Liver (tissue), 9 donors: Measurements from ENCODE around the gene CFAP45. TPM values are rescaled to one million over a fixed set of nuclear protein-coding genes. Genes with fewer than 3 reads are reported as not detected.

Experiments
- DNase-seq: peaks from one replicate; pipeline ENCODE4 v3.0.0-alpha.2; 2017; ENCODE audit warnings: low spot score
- H3K27ac ChIP-seq, 2 donors: one replicate each; pipeline ENCODE4 v1.7.0; 2013; ENCODE audit warnings: inconsistent platforms in 2 of 2, low read length in 2 of 2, control low read depth in 1 of 2, low read depth in 1 of 2, mild to moderate bottlenecking in 1 of 2
- H3K27me3 ChIP-seq, 4 donors: one replicate each; pipeline versions ENCODE4 v1.6.1 to v1.7.0; 2013; ENCODE audit warnings: low read length in 3 of 4, inconsistent platforms in 1 of 4, mild to moderate bottlenecking in 1 of 4, moderate library complexity in 1 of 4; ENCODE audit not compliant: control insufficient read depth in 4 of 4, insufficient read depth in 4 of 4
- H3K36me3 ChIP-seq, 4 donors: one replicate each; pipeline versions ENCODE4 v1.6.1 to v1.7.0; 2013; ENCODE audit warnings: low read length in 3 of 4, mild to moderate bottlenecking in 3 of 4, low read depth in 1 of 4, moderate library complexity in 1 of 4; ENCODE audit not compliant: control insufficient read depth in 4 of 4, insufficient read depth in 3 of 4
- H3K4me1 ChIP-seq, 4 donors: one replicate each; pipeline versions ENCODE4 v1.6.1 to v1.7.0; 2013; ENCODE audit warnings: low read length in 3 of 4, mild to moderate bottlenecking in 3 of 4, moderate library complexity in 1 of 4; ENCODE audit not compliant: control insufficient read depth in 4 of 4, insufficient read depth in 4 of 4
- H3K4me3 ChIP-seq, 3 donors: one replicate each; pipeline versions ENCODE4 v1.6.1 to v1.7.0; 2013; ENCODE audit warnings: low read length in 3 of 3, control low read depth in 1 of 3, low read depth in 1 of 3, mild to moderate bottlenecking in 1 of 3
- H3K9ac ChIP-seq, 2 donors: one replicate each; pipeline ENCODE4 v1.7.0; 2013; ENCODE audit warnings: low read length in 2 of 2, mild to moderate bottlenecking in 2 of 2, moderate library complexity in 2 of 2, control low read depth in 1 of 2, low read depth in 1 of 2
- H3K9me3 ChIP-seq, 4 donors: one replicate each; pipeline versions ENCODE4 v1.6.1 to v1.7.0; 2013; ENCODE audit warnings: low read length in 3 of 4; ENCODE audit not compliant: control insufficient read depth in 4 of 4
- ATF3 ChIP-seq: IDR thresholded peaks from 2 replicates; pipeline ENCODE4 v1.6.1; 2016; ENCODE audit warnings: antibody characterized with exemption
- CTCF ChIP-seq: fragments of 150-350 bp; IDR thresholded peaks from 2 replicates; pipeline ENCODE4 v1.5.1; 2017; ENCODE audit warnings: improper control_type of control experiment, low read depth, low read length; ENCODE audit not compliant: missing input control
- FOXA1 ChIP-seq: IDR thresholded peaks from 2 replicates; pipeline ENCODE4 v1.6.1; 2016; ENCODE audit warnings: antibody characterized with exemption
- FOXA2 ChIP-seq: IDR thresholded peaks from 2 replicates; pipeline ENCODE4 v1.6.1; 2016; ENCODE audit warnings: antibody characterized with exemption
- RAD21 ChIP-seq, 2 donors: IDR thresholded peaks; 2 replicates each; pipeline ENCODE4 v1.6.1; 2016; ENCODE audit warnings: antibody characterized with exemption in 2 of 2, mild to moderate bottlenecking in 2 of 2
- REST ChIP-seq: IDR thresholded peaks from 2 replicates; pipeline ENCODE4 v1.6.1; 2016; ENCODE audit warnings: antibody characterized with exemption, mild to moderate bottlenecking
- RXRA ChIP-seq, 2 donors: IDR thresholded peaks; 2 replicates each; pipeline ENCODE4 v1.6.1; 2017 to 2018; ENCODE audit warnings: antibody characterized with exemption in 2 of 2, mild to moderate bottlenecking in 1 of 2
- TAF1 ChIP-seq: conservative IDR thresholded peaks from 2 replicates; pipeline ENCODE4 v1.6.1; 2016; ENCODE audit warnings: antibody characterized with exemption, mild to moderate bottlenecking
- YY1 ChIP-seq: IDR thresholded peaks from 2 replicates; pipeline ENCODE4 v1.6.1; 2016; ENCODE audit warnings: antibody characterized with exemption, mild to moderate bottlenecking
- WGBS: extraction: QIAGEN DNeasy Blood & Tissue Kit; methylation state at CpG from one replicate; pipeline ENCODE4 v1.1.7; 2013; 5-methylcytosine and 5-hydroxymethylcytosine counted together
- polyA plus RNA-seq, 2 donors: library from polyadenylated mRNA; stranded (reverse) in 1 of 2; unstranded in 1 of 2; fragments of 200-250 nt in 1 of 2; fragments of >200 nt in 1 of 2; fragmentation: Nextera tagmentation in 1 of 2; extraction: Ambion mirVana in 1 of 2; gene quantifications; one replicate each; pipeline versions ENCODE4 v1.2.1 to v1.2.3, GENCODE V29; 2013 to 2015
- total RNA-seq, 2 donors: library from RNA; depleted of rRNA; stranded (reverse); fragments of >200 nt; gene quantifications; one replicate each; pipeline ENCODE4 v1.2.3, GENCODE V29; 2014
- donor health status: healthy.
- donor health status: healthy.
- donor health status: healthy.
- donor health status: healthy.
- donor health status: healthy.

CFAP45 gene
- total and polyA plus RNA-seq, 4 donors, result 0.03 to 0.24 TPM; not detected in 2

- H3K9ac ChIP-seq, result no peak overlapping the region
- H3K27ac ChIP-seq, result no peak overlapping the region
- TF ChIP-seq RXRA (IDR thresholded peaks at IDR 0.05) (peak in 1 of 2 donors; percentile 29), FOXA2 (no peak), RAD21 (IDR thresholded peaks at IDR 0.05) (peak in 1 of 2 donors; percentile 15)
- peaks cover 0 to 7% (median 3%) of the 10 kb centered on the region in 4 donors for H3K4me1 ChIP-seq
- no peaks in the 10 kb centered on the region for H3K36me3 ChIP-seq
- DNase-seq, result no peak
- H3K4me3 ChIP-seq, result no peak overlapping the region
- no peaks in the 10 kb centered on the region for H3K27me3 ChIP-seq
- WGBS, result 74% methylated on average over 6 of the region's 6 CpGs
- H3K9me3 ChIP-seq, result no peaks in the 10 kb centered on the region
Measured at GRCh38 chr1:159895836-159896545, 4.0 kb downstream of the CFAP45 start.

GRCh38 chr1:159895286-159895685, 4.7 kb downstream of the CFAP45 start:
- TF ChIP-seq ATF3 (no peak), FOXA2 (no peak), RAD21 (IDR thresholded peaks at IDR 0.05) (no peak), TAF1 (no peak), REST (no peak), YY1 (no peak), FOXA1 (no peak)
- no peak for DNase-seq
- Histone ChIP-seq H3K27me3 (no peaks in the 10 kb centered on the region), H3K9me3 (no peaks in the 10 kb centered on the region), H3K9ac (no peak overlapping the region), H3K4me3 (no peak overlapping the region), H3K27ac (no peak overlapping the region), H3K36me3 (no peaks in the 10 kb centered on the region), H3K4me1 (peaks cover 0 to 7% (median 3%) of the 10 kb centered on the region in 4 donors)
- WGBS, result 83% methylated on average over 3 of the region's 3 CpGs

DNA sequence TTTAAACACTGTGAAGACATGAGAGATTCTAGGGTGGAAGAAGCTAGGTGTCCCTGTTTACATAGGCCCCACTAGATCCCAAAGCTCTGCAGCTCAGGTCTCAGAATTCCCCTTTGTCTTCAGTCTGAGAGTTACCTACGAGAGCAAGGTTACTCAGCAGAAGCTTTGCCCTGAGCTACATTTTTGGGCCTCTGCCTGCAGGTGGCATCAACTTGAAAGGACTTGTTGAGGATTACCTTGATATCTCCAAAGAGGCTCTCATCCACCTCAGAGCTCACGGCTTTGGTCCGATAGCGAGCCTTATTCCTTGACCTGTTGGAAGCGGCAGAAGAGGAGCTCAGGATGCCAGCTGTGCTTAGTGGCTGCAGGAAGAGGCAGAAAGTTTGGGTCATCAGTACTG, 7.0 kb downstream of the CFAP45 start:
- no peaks in the 10 kb centered on the region for H3K9me3 ChIP-seq
- H3K36me3 ChIP-seq, result no peaks in the 10 kb centered on the region
- no peaks in the 10 kb centered on the region for H3K27me3 ChIP-seq
- no peak overlapping the region for H3K9ac ChIP-seq
- H3K4me1 ChIP-seq, result peaks cover 0 to 8% (median 2%) of the 10 kb centered on the region in 4 donors
- H3K27ac ChIP-seq, result no peak overlapping the region
- TF ChIP-seq CTCF, result peak; percentile 27
- peak; percentile 51 to 64 for TF ChIP-seq RAD21 (IDR thresholded peaks at IDR 0.05)
- no peak for TF ChIP-seq REST
- no peak overlapping the region for H3K4me3 ChIP-seq
- DNase-seq, result no peak
- WGBS, result 74% methylated on average over 5 of the region's 5 CpGs
